B cell (primary cell): ENCODE data around the gene CCL26. TPM values are rescaled to one million over a fixed set of nuclear protein-coding genes. Genes with fewer than 3 reads are reported as not detected.

Experiments
- ATAC-seq: fragments of 200-7000 bp; cut with Tn5 transposase; one replicate; pipeline ENCODE4 v1.10.0; 2021; ENCODE audit warnings: low read depth, mild to moderate bottlenecking, moderate number of reproducible peaks, moderate library complexity
- CTCF ChIA-PET: fragments of 350-600 bp; sonication (Branson Sonifier 250); formaldehyde crosslinking; loops from one replicate; lab custom pipeline; 2021; ENCODE audit warnings: antibody characterized with exemption, inconsistent platforms; lab: Charles Lee
- POLR2A ChIA-PET: fragments of 350-600 bp; sonication (Branson Sonifier 250); formaldehyde crosslinking; loops from one replicate; lab custom pipeline; 2021; ENCODE audit warnings: antibody characterized with exemption; lab: Charles Lee
- DNase-seq: peaks from one replicate; pipeline ENCODE4 v3.0.0; 2013
- H2AFZ ChIP-seq: 2 replicates; pipeline ENCODE4 v1.6.1; 2012; ENCODE audit warnings: mild to moderate bottlenecking, low read depth, low read length; ENCODE audit not compliant: insufficient read depth, poor library complexity, severe bottlenecking
- H3K27ac ChIP-seq, 2 donors: 1 replicate in 1 of 2; 2 replicates in 1 of 2; pipeline ENCODE4 v1.5.1; 2012 to 2013; ENCODE audit warnings: low read length in 2 of 2, mild to moderate bottlenecking in 2 of 2, moderate library complexity in 1 of 2
- H3K27me3 ChIP-seq, 4 experiments: fragments of 200-600 bp in 1 of 4; sonication (generic) in 1 of 4; replicated peaks in 1 of 4; 1 replicate in 2 of 4; 2 replicates in 2 of 4; pipeline versions ENCODE4 v1.6.1 to v1.7.0; 2013 to 2016; ENCODE audit warnings: low read length in 3 of 4, mild to moderate bottlenecking in 2 of 4, mixed read lengths in 1 of 4, moderate library complexity in 1 of 4; ENCODE audit not compliant: insufficient read depth in 4 of 4, control insufficient read depth in 3 of 4; ENCODE audit errors: control extremely low read depth in 1 of 4
- H3K36me3 ChIP-seq, 2 experiments: replicated peaks in 1 of 2; 1 replicate in 1 of 2; 2 replicates in 1 of 2; pipeline versions ENCODE4 v1.6.1 to v1.7.1; 2013; ENCODE audit warnings: low read length in 1 of 2; ENCODE audit not compliant: insufficient read depth in 2 of 2, control insufficient read depth in 1 of 2; ENCODE audit errors: control extremely low read depth in 1 of 2, extremely low read depth in 1 of 2
- H3K4me1 ChIP-seq, 2 donors: fragments of 200-600 bp in 1 of 2; sonication (generic) in 1 of 2; 1 replicate in 1 of 2; 2 replicates in 1 of 2; pipeline versions ENCODE4 v1.5.1 to v1.6.1; 2013 to 2017; ENCODE audit warnings: low read length in 2 of 2; ENCODE audit not compliant: control insufficient read depth in 2 of 2, insufficient read depth in 2 of 2
- H3K4me2 ChIP-seq: replicated peaks from 2 replicates; pipeline ENCODE3; 2012; ENCODE audit warnings: mild to moderate bottlenecking, low read depth, low read length; ENCODE audit not compliant: poor library complexity, severe bottlenecking
- H3K4me3 ChIP-seq, 5 experiments: fragments of 200-600 bp in 1 of 5; sonication (generic) in 1 of 5; 1 replicate in 3 of 5; 2 replicates in 2 of 5; pipeline versions ENCODE4 v1.5.1 to v1.7.0; 2011 to 2016; ENCODE audit warnings: low read length in 4 of 5, mild to moderate bottlenecking in 4 of 5, low read depth in 2 of 5, control low read depth in 1 of 5, moderate library complexity in 1 of 5; ENCODE audit not compliant: insufficient read depth in 1 of 5; ENCODE audit errors: control extremely low read depth in 1 of 5, extremely low read depth in 1 of 5
- H3K79me2 ChIP-seq: fragments of 200-600 bp; sonication (generic); one replicate; pipeline ENCODE4 v1.6.0; 2016; ENCODE audit warnings: low read length; ENCODE audit not compliant: control insufficient read depth, insufficient read depth
- H3K9ac ChIP-seq: fragments of 200-600 bp; sonication (generic); 2 replicates; pipeline ENCODE4 v1.6.1; 2017; ENCODE audit warnings: mild to moderate bottlenecking, low read length, moderate library complexity
- H3K9me3 ChIP-seq, 3 donors: one replicate each; pipeline versions ENCODE4 v1.6.1 to v1.7.1; 2013; ENCODE audit warnings: low read length in 2 of 3; ENCODE audit not compliant: control insufficient read depth in 2 of 3, insufficient read depth in 1 of 3; ENCODE audit errors: control extremely low read depth in 1 of 3
- H4K20me1 ChIP-seq: 2 replicates; pipeline ENCODE4 v1.6.0; 2012; ENCODE audit warnings: mild to moderate bottlenecking, low read length; ENCODE audit not compliant: insufficient read depth, control insufficient read depth, poor library complexity, severe bottlenecking
- H3K27ac Mint-ChIP-seq: one replicate; pipeline ENCODE4 v1.8.0; 2021; ENCODE audit warnings: mixed read lengths
- H3K27me3 Mint-ChIP-seq: one replicate; pipeline ENCODE4 v1.8.0; 2021; ENCODE audit warnings: mixed read lengths
- H3K4me1 Mint-ChIP-seq: one replicate; pipeline ENCODE4 v1.8.0; 2021; ENCODE audit warnings: mixed read lengths
- H3K4me3 Mint-ChIP-seq: one replicate; pipeline ENCODE4 v1.8.0; 2021; ENCODE audit warnings: mixed read lengths
- H3K9me3 Mint-ChIP-seq: one replicate; pipeline ENCODE4 v1.8.0; 2022; ENCODE audit warnings: mixed read lengths; ENCODE audit not compliant: insufficient read depth
- EZH2 ChIP-seq: IDR thresholded peaks from 2 replicates; pipeline ENCODE4 v1.6.1; 2012; ENCODE audit warnings: borderline replicate concordance, low read depth, mild to moderate bottlenecking, moderate library complexity, low read length; ENCODE audit not compliant: insufficient read depth, poor library complexity, severe bottlenecking
- WGBS: methylation state at CpG from one replicate; pipeline ENCODE4 v1.1.5; 2013; ENCODE audit warnings: missing lambda C conversion rate; ENCODE audit not compliant: insufficient coverage; 5-methylcytosine and 5-hydroxymethylcytosine counted together
- intact Hi-C: fragments of 100-400 bp; cut with micrococcal nuclease; formaldehyde crosslinking; loops from one replicate; pipeline ENCODE4 v1.10.0; 2022
- polyA plus RNA-seq: library from polyadenylated mRNA; depleted of rRNA; stranded (reverse); fragments of >200 nt; gene quantifications from 2 replicates; pipeline ENCODE4 v1.2.3, GENCODE V29; 2012
- total RNA-seq, 2 donors: library from RNA; stranded (reverse); fragments of 120-200 nt in 1 of 2; gene quantifications; 1 replicate in 1 of 2; 2 replicates in 1 of 2; pipeline versions ENCODE4 v1.2.3 to v1.2.4, GENCODE V29; 2013 to 2022
- TF ChIP-seq, protein P1 (sequence below): fragments of 200-600 bp; IDR thresholded peaks from one replicate; pipeline ENCODE4 v1.8.0; 2022; ENCODE audit warnings: antibody characterized with exemption, mild to moderate bottlenecking

CCL26 gene
- total and polyA plus RNA-seq, 2 donors (not counting 1 experiment from before 2014, with no cell fraction given): not detected

DNA sequence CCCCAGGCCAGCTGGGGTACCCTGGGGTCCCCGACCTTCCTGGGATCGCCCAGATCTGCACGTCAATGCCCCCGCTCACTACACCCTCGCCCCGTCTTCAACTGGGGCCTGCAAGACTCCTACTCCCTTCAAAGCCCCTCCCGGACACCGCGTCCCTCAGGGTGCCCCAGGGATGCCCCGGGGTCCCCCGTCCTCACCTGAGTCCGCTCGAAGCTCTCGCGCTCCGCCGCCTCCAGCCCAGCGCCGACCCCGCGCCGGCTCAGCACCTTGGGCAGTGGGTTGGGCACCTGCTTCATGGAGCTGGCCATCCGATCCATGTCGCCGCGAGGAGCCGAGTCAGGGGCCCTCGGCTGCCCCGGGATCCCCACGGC is 33.4 kb downstream of the CCL26 start, which contains the start of gene HIP1:
HIP1 (minus strand) TSS at position 338 of the 371 bp plus-strand sequence; CDS start at position 317, 21 bp downstream.
- H4K20me1 ChIP-seq: no peaks in the 10 kb centered on the region
- peak within 1 kb of the TSS; percentile 100 for H3K4me2 ChIP-seq
- H3K4me1 ChIP-seq: peaks cover 31 to 38% of the 10 kb centered on the region in 2 donors
- WGBS: under 1% methylated on average over 30 of the region's 30 CpGs
- H3K9me3 ChIP-seq: no peaks in the 10 kb centered on the region
- TF ChIP-seq EZH2: no peak
- TF ChIP-seq, protein P1, sequence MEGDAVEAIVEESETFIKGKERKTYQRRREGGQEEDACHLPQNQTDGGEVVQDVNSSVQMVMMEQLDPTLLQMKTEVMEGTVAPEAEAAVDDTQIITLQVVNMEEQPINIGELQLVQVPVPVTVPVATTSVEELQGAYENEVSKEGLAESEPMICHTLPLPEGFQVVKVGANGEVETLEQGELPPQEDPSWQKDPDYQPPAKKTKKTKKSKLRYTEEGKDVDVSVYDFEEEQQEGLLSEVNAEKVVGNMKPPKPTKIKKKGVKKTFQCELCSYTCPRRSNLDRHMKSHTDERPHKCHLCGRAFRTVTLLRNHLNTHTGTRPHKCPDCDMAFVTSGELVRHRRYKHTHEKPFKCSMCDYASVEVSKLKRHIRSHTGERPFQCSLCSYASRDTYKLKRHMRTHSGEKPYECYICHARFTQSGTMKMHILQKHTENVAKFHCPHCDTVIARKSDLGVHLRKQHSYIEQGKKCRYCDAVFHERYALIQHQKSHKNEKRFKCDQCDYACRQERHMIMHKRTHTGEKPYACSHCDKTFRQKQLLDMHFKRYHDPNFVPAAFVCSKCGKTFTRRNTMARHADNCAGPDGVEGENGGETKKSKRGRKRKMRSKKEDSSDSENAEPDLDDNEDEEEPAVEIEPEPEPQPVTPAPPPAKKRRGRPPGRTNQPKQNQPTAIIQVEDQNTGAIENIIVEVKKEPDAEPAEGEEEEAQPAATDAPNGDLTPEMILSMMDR: no peak
- H3K4me3 ChIP-seq: peak within 1 kb of the TSS; percentile 58 to 97 (median 91)
- H3K4me1 Mint-ChIP-seq: peaks cover 34% of the 10 kb centered on the region
- H3K27me3 Mint-ChIP-seq: no peaks in the 10 kb centered on the region
- intact Hi-C loops: loop anchor here (2.0 to 10.0 kb wide), 6 partner anchors 76 to 664 kb away; partner anchors contain the start of genes POM121C, RCC1L, RHBDD2 and TMEM120A
- H3K9ac ChIP-seq: peak within 1 kb of the TSS; percentile 96
- H2AFZ ChIP-seq: peak within 1 kb of the TSS; percentile 100
- H3K4me3 Mint-ChIP-seq: peak within 1 kb of the TSS; percentile 94
- no peaks in the 10 kb centered on the region for H3K36me3 ChIP-seq
- peak within 1 kb of the TSS; percentile 97 for H3K27ac Mint-ChIP-seq
- ATAC-seq (no peak), DNase-seq (no peak)
- H3K79me2 ChIP-seq: peaks cover 25% of the 10 kb centered on the region
- POLR2A ChIA-PET: interaction anchor here (1.4 to 1.7 kb wide), 2 partner anchors 18 to 76 kb away, joined by 4 to 5 read pairs; no protein-coding TSS in a partner anchor
- peak within 1 kb of the TSS; percentile 81 to 95 for H3K27ac ChIP-seq
- CTCF ChIA-PET: interaction anchor here (1.3 to 6.0 kb wide), 2 partner anchors 12 to 23 kb away, joined by 3 to 36 read pairs; no protein-coding TSS in a partner anchor
- no peaks in the 10 kb centered on the region for H3K27me3 ChIP-seq
- no peaks in the 10 kb centered on the region for H3K9me3 Mint-ChIP-seq
